Lung (tissue), 12 donors: ENCODE results near the gene ZSCAN2. TPM values are rescaled to one million over a fixed set of nuclear protein-coding genes. Genes with fewer than 3 reads are reported as not detected.
A peak's percentile ranks its signal among the peaks of the same experiment; 100 is the strongest.

Experiments used
- ATAC-seq: fragments of 200-7000 bp; cut with Tn5 transposase; one replicate; pipeline ENCODE4 v1.9.1; 2020; ENCODE audit warnings: moderate number of reproducible peaks; ENCODE audit not compliant: insufficient read depth, low FRiP score
- DNase-seq, 3 donors: peaks; one replicate each; pipeline ENCODE4 v3.0.0-alpha.2; 2013 to 2017
- H3K27ac ChIP-seq, 2 donors: one replicate each; pipeline ENCODE4 v1.5.1; 2013; ENCODE audit warnings: mild to moderate bottlenecking in 2 of 2, moderate library complexity in 2 of 2, control low read depth in 1 of 2, inconsistent platforms in 1 of 2, low read depth in 1 of 2, low read length in 1 of 2
- H3K27me3 ChIP-seq, 3 donors: one replicate each; pipeline ENCODE4 v1.5.1; 2013; ENCODE audit warnings: low read length in 2 of 3; ENCODE audit not compliant: control insufficient read depth in 3 of 3, insufficient read depth in 3 of 3
- H3K36me3 ChIP-seq, 4 donors: one replicate each; pipeline ENCODE4 v1.5.1; 2013; ENCODE audit warnings: low read length in 4 of 4, mild to moderate bottlenecking in 1 of 4, moderate library complexity in 1 of 4; ENCODE audit not compliant: control insufficient read depth in 4 of 4, insufficient read depth in 4 of 4
- H3K4me1 ChIP-seq, 5 donors: one replicate each; pipeline ENCODE4 v1.5.1; 2013; ENCODE audit warnings: low read length in 5 of 5, mild to moderate bottlenecking in 2 of 5, moderate library complexity in 1 of 5; ENCODE audit not compliant: control insufficient read depth in 5 of 5, insufficient read depth in 5 of 5
- H3K4me3 ChIP-seq: one replicate; pipeline ENCODE4 v1.5.1; 2013; ENCODE audit warnings: mild to moderate bottlenecking, control low read depth, moderate library complexity
- H3K9ac ChIP-seq, 2 donors: one replicate each; pipeline ENCODE4 v1.5.1; 2013; ENCODE audit warnings: low read length in 2 of 2, control low read depth in 1 of 2; ENCODE audit not compliant: insufficient read depth in 1 of 2
- H3K9me3 ChIP-seq, 4 donors: one replicate each; pipeline ENCODE4 v1.5.1; 2013; ENCODE audit warnings: low read length in 3 of 4, mild to moderate bottlenecking in 1 of 4, moderate library complexity in 1 of 4; ENCODE audit not compliant: control insufficient read depth in 4 of 4, insufficient read depth in 3 of 4
- CTCF ChIP-seq: IDR thresholded peaks from 2 replicates; pipeline ENCODE4 v1.5.1; 2012; ENCODE audit warnings: mild to moderate bottlenecking; ENCODE audit errors: control extremely low read depth, extremely low read depth
- WGBS, 2 donors: extraction: QIAGEN DNeasy Blood & Tissue Kit; methylation state at CpG; one replicate each; pipeline ENCODE4 v1.1.7; 2013; 5-methylcytosine and 5-hydroxymethylcytosine counted together
- polyA plus RNA-seq, 2 donors: library from polyadenylated mRNA; stranded (reverse); fragments of 200-250 nt; gene quantifications; one replicate each; pipeline ENCODE4 v1.2.1, GENCODE V29; 2013
- total RNA-seq, 2 donors: library from RNA; depleted of rRNA in 1 of 2; stranded (reverse); fragments of >200 nt in 1 of 2; gene quantifications; one replicate each; pipeline ENCODE4 v1.2.1, GENCODE V29; 2014 to 2021
- donor health status: control.
- donor health status: control.
- donor health status: Bipolar disorder and iron deficiency.
- donor health status: healthy.
- donor health status: DM: yes; HTN: yes; CAD: no.

Gene ZSCAN2
- total and polyA plus RNA-seq, 4 donors: 2.5 to 12.8 (median 4.3) TPM

GRCh38 chr15:84657748-84658079 lies 56.9 kb downstream of the ZSCAN2 start:
- Histone ChIP-seq H3K4me1 (peaks cover 4 to 16% (median 6%) of the 10 kb centered on the region in 5 donors), H3K27ac (peak overlapping the region in 1 of 2 donors; percentile 69), H3K36me3 (peaks cover 0 to 2% (median 0%) of the 10 kb centered on the region in 4 donors), H3K9ac (peak overlapping the region in 1 of 2 donors; percentile 47), H3K9me3 (no peaks in the 10 kb centered on the region), H3K4me3 (peak overlapping the region; percentile 34), H3K27me3 (no peaks in the 10 kb centered on the region)
- 22 to 33% methylated on average over 15 to 17 of the region's 17 CpGs for WGBS, 2 donors
- TF ChIP-seq CTCF: no peak
- no peak for DNase-seq
- no peak for ATAC-seq

- Histone ChIP-seq H3K9me3 (no peaks in the 10 kb centered on the region), H3K4me3 (peak within 1 kb of the TSS; percentile 34), H3K27me3 (no peaks in the 10 kb centered on the region), H3K27ac (peak within 1 kb of the TSS; percentile 58 to 69), H3K36me3 (no peaks in the 10 kb centered on the region), H3K4me1 (peaks cover 3 to 15% (median 6%) of the 10 kb centered on the region in 5 donors), H3K9ac (peak within 1 kb of the TSS in 1 of 2 donors; percentile 47)
- WGBS, 2 donors: 0% methylated on average over 40 to 61 of the region's 61 CpGs
- peak; percentile 41 for TF ChIP-seq CTCF
- DNase-seq (peak; percentile 77 to 88 (median 84)), ATAC-seq (peak; percentile 50)
These were observed 57.4 kb downstream of the ZSCAN2 start, which contains the start of gene NMB for GRCh38 chr15:84658080-84658787. Gene NMB, minus strand, starts transcription at chr15:84658199. Its CDS starts 47 bp downstream, at chr15:84658152.

- H3K9ac ChIP-seq: no peak overlapping the region
- H3K4me3 ChIP-seq: no peak overlapping the region
- peak overlapping the region; percentile 37 to 69 for H3K27ac ChIP-seq
These were observed 58.1 kb downstream of the ZSCAN2 start for GRCh38 chr15:84658788-84659411.

More at GRCh38 chr15:84658788-84659411, 58.1 kb downstream of the ZSCAN2 start:
- no peaks in the 10 kb centered on the region for H3K36me3 ChIP-seq
- ATAC-seq (no peak), DNase-seq (no peak)
- WGBS, 2 donors: 48 to 53% methylated on average over 7 of the region's 7 CpGs
- H3K4me1 ChIP-seq: peaks cover 0 to 12% (median 3%) of the 10 kb centered on the region in 5 donors
- no peak for TF ChIP-seq CTCF
- H3K9me3 ChIP-seq: no peaks in the 10 kb centered on the region
- H3K27me3 ChIP-seq: no peaks in the 10 kb centered on the region
